Activated naive CD4-positive, alpha-beta T cell treated with anti-CD3 and anti-CD28 coated beads, Interleukin-2, amount 50 U/mL, for 24 hours (primary cell): Measurements from ENCODE around the gene PMCH.
"Not testable (repeated sequence)": the region's sequence is repeated elsewhere in the genome, so short reads cannot be mapped to it uniquely, and the experiment has no call there.

ENCODE experiments used
- H3K27ac Mint-ChIP-seq: one replicate; pipeline ENCODE4 v1.8.0; 2021; ENCODE audit warnings: mild to moderate bottlenecking, mixed read lengths
- H3K27me3 Mint-ChIP-seq: one replicate; pipeline ENCODE4 v1.8.0; 2021; ENCODE audit warnings: mixed read lengths
- H3K36me3 Mint-ChIP-seq: one replicate; pipeline ENCODE4 v1.8.0; 2021; ENCODE audit warnings: mixed read lengths
- H3K4me1 Mint-ChIP-seq: one replicate; pipeline ENCODE4 v1.8.0; 2021; ENCODE audit warnings: mixed read lengths
- H3K4me3 Mint-ChIP-seq: one replicate; pipeline ENCODE4 v1.8.0; 2021; ENCODE audit warnings: mild to moderate bottlenecking, mixed read lengths
- H3K9me3 Mint-ChIP-seq: one replicate; pipeline ENCODE4 v1.8.0; 2021; ENCODE audit warnings: mixed read lengths

PMCH gene, protein sequence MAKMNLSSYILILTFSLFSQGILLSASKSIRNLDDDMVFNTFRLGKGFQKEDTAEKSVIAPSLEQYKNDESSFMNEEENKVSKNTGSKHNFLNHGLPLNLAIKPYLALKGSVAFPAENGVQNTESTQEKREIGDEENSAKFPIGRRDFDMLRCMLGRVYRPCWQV

DNA sequence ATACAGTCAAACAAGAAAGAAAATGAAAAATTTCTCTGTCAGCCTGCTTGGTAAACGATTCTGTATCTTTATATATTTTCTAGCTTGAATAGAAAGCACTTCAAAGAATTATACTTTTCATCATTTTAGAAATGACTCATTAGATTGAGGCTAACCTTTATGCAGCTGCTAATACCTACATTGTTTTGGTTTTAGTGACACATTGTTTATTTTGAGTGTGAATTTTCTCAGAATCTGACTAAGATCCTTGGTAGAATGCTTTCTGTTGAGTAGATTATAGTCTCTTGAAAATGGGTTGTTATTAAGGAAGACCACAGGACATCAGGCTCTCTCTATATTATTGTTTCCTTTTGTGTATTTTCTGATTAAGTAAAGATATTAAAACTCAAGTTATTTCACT, at the start of gene PMCH:
Gene PMCH, minus strand, starts transcription at position 45 of the 400 bp plus-strand sequence. CDS start 63 bp downstream, outside the sequence.
- no peaks in the 10 kb centered on the region for H3K36me3 Mint-ChIP-seq
- H3K9me3 Mint-ChIP-seq = no peaks in the 10 kb centered on the region
- no peak within 1 kb of the TSS for H3K4me3 Mint-ChIP-seq
- no peaks in the 10 kb centered on the region for H3K27me3 Mint-ChIP-seq
- no peaks in the 10 kb centered on the region for H3K4me1 Mint-ChIP-seq
- no peak within 1 kb of the TSS for H3K27ac Mint-ChIP-seq

- H3K9me3 Mint-ChIP-seq, H3K4me3 Mint-ChIP-seq, H3K27me3 Mint-ChIP-seq, H3K27ac Mint-ChIP-seq, H3K4me1 Mint-ChIP-seq, H3K36me3 Mint-ChIP-seq: not testable (repeated sequence)
These were observed 43.2 kb upstream of the PMCH start for GRCh38 chr12:102240859-102241258.

DNA sequence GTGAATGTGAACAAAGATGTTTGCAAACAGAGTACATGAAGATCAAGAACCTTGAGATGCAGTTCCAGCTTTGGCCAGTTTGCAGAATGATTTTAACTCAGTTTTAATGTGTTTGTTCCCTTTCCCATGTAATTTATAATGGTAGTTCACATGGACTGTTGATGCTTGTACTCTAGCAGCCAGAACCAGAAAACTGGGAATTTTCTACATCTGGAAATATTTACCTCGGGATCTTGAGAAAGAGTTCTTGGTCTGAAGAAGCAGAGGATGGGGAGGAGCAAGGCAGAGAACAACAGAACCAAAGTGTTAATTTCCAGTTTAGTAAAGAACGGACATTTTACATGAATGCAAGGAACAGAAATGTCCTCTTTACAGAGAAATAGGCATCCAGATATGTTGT, 37.0 kb upstream of the PMCH start:
- Mint-ChIP-seq H3K4me1 (no peaks in the 10 kb centered on the region), H3K4me3 (no peak overlapping the region), H3K9me3 (peaks cover 5% of the 10 kb centered on the region), H3K36me3 (peaks cover 1% of the 10 kb centered on the region), H3K27me3 (peaks cover 14% of the 10 kb centered on the region), H3K27ac (no peak overlapping the region)

GRCh38 chr12:102232446-102232845, 34.8 kb upstream of the PMCH start:
- H3K27me3 Mint-ChIP-seq = peaks cover 9% of the 10 kb centered on the region
- H3K4me1 Mint-ChIP-seq = no peaks in the 10 kb centered on the region
- H3K4me3 Mint-ChIP-seq = no peak overlapping the region
- H3K36me3 Mint-ChIP-seq = no peaks in the 10 kb centered on the region
- H3K9me3 Mint-ChIP-seq = peaks cover 1% of the 10 kb centered on the region
- H3K27ac Mint-ChIP-seq = no peak overlapping the region

GRCh38 chr12:102232036-102232435, 34.4 kb upstream of the PMCH start:
- no peaks in the 10 kb centered on the region for H3K36me3 Mint-ChIP-seq
- no peak overlapping the region for H3K27ac Mint-ChIP-seq
- H3K4me3 Mint-ChIP-seq = no peak overlapping the region
- no peaks in the 10 kb centered on the region for H3K9me3 Mint-ChIP-seq
- peaks cover 9% of the 10 kb centered on the region for H3K27me3 Mint-ChIP-seq
- H3K4me1 Mint-ChIP-seq = no peaks in the 10 kb centered on the region

GRCh38 chr12:102227954-102228353, 30.3 kb upstream of the PMCH start:
- Mint-ChIP-seq H3K4me1 (no peaks in the 10 kb centered on the region), H3K4me3 (no peak overlapping the region), H3K27ac (no peak overlapping the region), H3K36me3 (no peaks in the 10 kb centered on the region), H3K9me3 (no peaks in the 10 kb centered on the region), H3K27me3 (no peaks in the 10 kb centered on the region)

DNA sequence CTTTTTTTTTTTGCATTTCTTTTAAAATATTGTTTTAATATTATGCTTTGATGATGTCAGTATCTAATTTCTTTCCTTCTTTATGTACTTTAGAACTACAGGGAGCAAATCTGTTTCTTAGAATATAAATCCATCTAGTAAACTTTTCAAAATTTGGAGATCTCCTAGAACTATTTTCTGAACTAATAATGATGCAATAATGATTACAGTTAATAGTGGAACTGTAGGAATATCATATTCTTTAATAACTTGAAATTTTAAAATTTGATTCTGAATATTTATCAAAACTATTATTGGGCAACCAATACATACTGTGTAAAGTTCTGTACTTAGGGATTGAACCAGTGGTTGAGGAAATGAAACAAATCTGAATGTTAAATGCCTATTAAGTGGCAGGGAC, 23.1 kb upstream of the PMCH start:
- Mint-ChIP-seq H3K4me3 (no peak overlapping the region), H3K27ac (no peak overlapping the region), H3K9me3 (no peaks in the 10 kb centered on the region), H3K4me1 (no peaks in the 10 kb centered on the region), H3K36me3 (no peaks in the 10 kb centered on the region), H3K27me3 (no peaks in the 10 kb centered on the region)

GRCh38 chr12:102215992-102216691, 18.5 kb upstream of the PMCH start:
- Mint-ChIP-seq H3K27me3 (no peaks in the 10 kb centered on the region), H3K36me3 (no peaks in the 10 kb centered on the region), H3K4me1 (no peaks in the 10 kb centered on the region), H3K4me3 (no peak overlapping the region), H3K27ac (no peak overlapping the region), H3K9me3 (no peaks in the 10 kb centered on the region)

DNA sequence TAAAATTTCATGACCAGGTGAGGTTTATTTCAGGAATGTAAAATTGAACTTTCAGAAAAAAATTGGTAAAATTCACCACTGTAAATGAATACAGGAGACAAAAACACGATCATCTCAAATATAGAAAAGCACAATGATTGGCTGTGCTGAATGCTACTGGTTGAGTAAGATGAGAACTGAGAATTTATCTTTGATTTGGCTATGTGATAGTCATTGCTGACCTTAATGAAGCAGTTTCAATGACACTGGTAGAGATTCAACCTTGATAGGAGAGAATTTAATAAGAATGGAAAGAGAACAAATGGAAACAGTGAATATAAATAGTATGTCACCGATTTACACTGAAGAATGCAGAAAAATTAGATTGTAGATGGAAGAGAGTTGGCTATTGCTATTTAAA, 6.4 kb upstream of the PMCH start:
- Mint-ChIP-seq H3K9me3 (peaks cover 21% of the 10 kb centered on the region), H3K36me3 (peaks cover 8% of the 10 kb centered on the region), H3K4me3 (no peak overlapping the region), H3K27me3 (no peaks in the 10 kb centered on the region), H3K27ac (no peak overlapping the region), H3K4me1 (no peaks in the 10 kb centered on the region)

DNA sequence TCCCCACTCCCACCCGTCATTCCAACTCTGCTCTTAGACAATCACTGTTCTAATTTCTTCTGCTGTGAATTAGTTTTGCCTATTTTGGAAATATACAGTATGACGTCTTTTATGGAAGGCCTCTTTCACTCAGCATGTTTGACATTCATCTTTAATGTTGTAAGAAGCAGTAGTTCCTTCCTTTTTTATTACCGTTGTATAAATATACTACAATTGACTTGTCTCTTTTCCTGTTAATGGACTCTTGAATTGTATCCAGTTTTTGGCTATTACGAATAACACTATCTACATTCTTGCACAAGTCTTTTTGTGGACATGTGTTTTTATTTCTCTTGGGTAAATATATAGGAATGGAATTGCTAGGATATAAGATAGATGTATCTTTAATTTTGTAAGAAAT, 4.9 kb upstream of the PMCH start:
- H3K4me1 Mint-ChIP-seq = no peaks in the 10 kb centered on the region
- no peaks in the 10 kb centered on the region for H3K27me3 Mint-ChIP-seq
- no peak overlapping the region for H3K27ac Mint-ChIP-seq
- H3K36me3 Mint-ChIP-seq = peaks cover 6% of the 10 kb centered on the region
- H3K4me3 Mint-ChIP-seq = no peak overlapping the region
- H3K9me3 Mint-ChIP-seq = peaks cover 10% of the 10 kb centered on the region

DNA sequence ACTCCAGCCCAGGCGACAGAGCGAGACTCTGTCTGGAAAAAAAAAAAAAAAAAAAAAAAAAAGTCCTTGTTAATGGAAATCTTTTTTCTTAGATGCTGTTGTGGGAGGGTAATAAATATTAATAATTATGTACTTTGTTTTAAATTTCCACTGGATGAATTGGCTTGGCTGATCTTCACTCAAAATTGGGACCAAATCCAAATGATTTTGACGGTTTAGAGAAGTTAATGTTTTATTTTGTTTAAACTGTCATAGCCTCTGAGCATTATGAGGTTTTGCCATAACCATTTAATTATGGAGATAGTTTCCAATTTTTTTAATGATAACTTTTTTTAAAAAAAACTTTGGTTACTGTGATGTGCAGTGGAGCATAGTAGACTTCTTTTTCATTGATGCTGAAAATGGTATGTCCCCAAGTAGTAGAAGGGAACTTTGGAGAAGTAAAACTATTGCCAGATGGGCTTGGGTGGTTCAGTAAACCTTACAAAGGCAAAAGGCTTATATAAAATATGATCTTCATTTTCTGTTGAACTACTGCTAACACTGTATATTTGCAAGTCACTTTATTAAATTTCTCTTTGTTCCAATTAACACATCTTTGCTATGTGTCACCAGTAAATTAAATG, 3.9 kb upstream of the PMCH start:
- Mint-ChIP-seq H3K4me1 (no peaks in the 10 kb centered on the region), H3K27me3 (no peaks in the 10 kb centered on the region), H3K36me3 (peaks cover 3% of the 10 kb centered on the region), H3K4me3 (no peak overlapping the region), H3K27ac (no peak overlapping the region), H3K9me3 (no peaks in the 10 kb centered on the region)

- Mint-ChIP-seq H3K36me3 (no peaks in the 10 kb centered on the region), H3K27ac (no peak overlapping the region), H3K27me3 (no peaks in the 10 kb centered on the region), H3K9me3 (no peaks in the 10 kb centered on the region), H3K4me1 (no peaks in the 10 kb centered on the region), H3K4me3 (no peak overlapping the region)
These were observed 1.8 kb downstream of the PMCH start for GRCh38 chr12:102195826-102196225.

DNA sequence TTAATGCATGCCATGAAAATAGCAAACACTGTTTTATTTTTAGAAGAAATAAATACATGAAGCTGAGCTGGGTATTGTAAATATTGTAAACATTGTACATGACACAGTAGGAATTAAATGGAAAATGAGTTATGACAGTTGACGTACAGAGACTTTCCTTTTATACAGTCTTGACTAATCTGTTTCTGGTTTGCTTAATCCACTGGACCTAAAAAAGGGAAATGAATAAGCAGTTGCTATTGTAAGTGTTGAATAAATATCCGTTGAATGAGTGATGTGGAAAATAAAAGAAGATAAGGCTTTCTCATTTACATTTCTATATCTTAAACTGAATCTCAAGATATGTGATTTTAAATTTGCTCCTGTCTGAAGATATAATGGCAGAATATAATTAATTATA, 15.0 kb downstream of the PMCH start:
- no peaks in the 10 kb centered on the region for H3K9me3 Mint-ChIP-seq
- H3K4me3 Mint-ChIP-seq = no peak overlapping the region
- H3K27me3 Mint-ChIP-seq = no peaks in the 10 kb centered on the region
- peaks cover 2% of the 10 kb centered on the region for H3K36me3 Mint-ChIP-seq
- H3K4me1 Mint-ChIP-seq = no peaks in the 10 kb centered on the region
- no peak overlapping the region for H3K27ac Mint-ChIP-seq

- no peaks in the 10 kb centered on the region for H3K27me3 Mint-ChIP-seq
- no peaks in the 10 kb centered on the region for H3K36me3 Mint-ChIP-seq
- no peaks in the 10 kb centered on the region for H3K9me3 Mint-ChIP-seq
- no peak overlapping the region for H3K4me3 Mint-ChIP-seq
- no peaks in the 10 kb centered on the region for H3K4me1 Mint-ChIP-seq
- H3K27ac Mint-ChIP-seq = no peak overlapping the region
These were observed 22.9 kb downstream of the PMCH start for GRCh38 chr12:102174761-102175160.

- no peaks in the 10 kb centered on the region for H3K9me3 Mint-ChIP-seq
- H3K36me3 Mint-ChIP-seq = no peaks in the 10 kb centered on the region
- no peaks in the 10 kb centered on the region for H3K27me3 Mint-ChIP-seq
- H3K4me3 Mint-ChIP-seq = no peak overlapping the region
- no peak overlapping the region for H3K27ac Mint-ChIP-seq
- no peaks in the 10 kb centered on the region for H3K4me1 Mint-ChIP-seq
These were observed 23.5 kb downstream of the PMCH start for GRCh38 chr12:102174117-102174516.

- no peak overlapping the region for H3K4me3 Mint-ChIP-seq
- no peaks in the 10 kb centered on the region for H3K9me3 Mint-ChIP-seq
- H3K36me3 Mint-ChIP-seq = no peaks in the 10 kb centered on the region
- no peaks in the 10 kb centered on the region for H3K27me3 Mint-ChIP-seq
- H3K4me1 Mint-ChIP-seq = no peaks in the 10 kb centered on the region
- H3K27ac Mint-ChIP-seq = no peak overlapping the region
These were observed 25.2 kb downstream of the PMCH start for GRCh38 chr12:102172436-102172835.
